WI38 (cell line): ENCODE results near the gene CRELD2.
"Not testable (repeated sequence)": the region's sequence is repeated elsewhere in the genome, so short reads cannot be mapped to it uniquely, and the experiment has no call there.

Experiments used
- H3K4me3 ChIP-seq: 2 replicates; pipeline ENCODE4 v1.5.1; 2011; ENCODE audit warnings: low read depth, mild to moderate bottlenecking, control low read depth, low read length
- CTCF ChIP-seq: IDR thresholded peaks from 2 replicates; pipeline ENCODE4 v1.5.1; 2012; ENCODE audit warnings: low read depth, mild to moderate bottlenecking, control low read depth, low read length

Gene CRELD2

DNA sequence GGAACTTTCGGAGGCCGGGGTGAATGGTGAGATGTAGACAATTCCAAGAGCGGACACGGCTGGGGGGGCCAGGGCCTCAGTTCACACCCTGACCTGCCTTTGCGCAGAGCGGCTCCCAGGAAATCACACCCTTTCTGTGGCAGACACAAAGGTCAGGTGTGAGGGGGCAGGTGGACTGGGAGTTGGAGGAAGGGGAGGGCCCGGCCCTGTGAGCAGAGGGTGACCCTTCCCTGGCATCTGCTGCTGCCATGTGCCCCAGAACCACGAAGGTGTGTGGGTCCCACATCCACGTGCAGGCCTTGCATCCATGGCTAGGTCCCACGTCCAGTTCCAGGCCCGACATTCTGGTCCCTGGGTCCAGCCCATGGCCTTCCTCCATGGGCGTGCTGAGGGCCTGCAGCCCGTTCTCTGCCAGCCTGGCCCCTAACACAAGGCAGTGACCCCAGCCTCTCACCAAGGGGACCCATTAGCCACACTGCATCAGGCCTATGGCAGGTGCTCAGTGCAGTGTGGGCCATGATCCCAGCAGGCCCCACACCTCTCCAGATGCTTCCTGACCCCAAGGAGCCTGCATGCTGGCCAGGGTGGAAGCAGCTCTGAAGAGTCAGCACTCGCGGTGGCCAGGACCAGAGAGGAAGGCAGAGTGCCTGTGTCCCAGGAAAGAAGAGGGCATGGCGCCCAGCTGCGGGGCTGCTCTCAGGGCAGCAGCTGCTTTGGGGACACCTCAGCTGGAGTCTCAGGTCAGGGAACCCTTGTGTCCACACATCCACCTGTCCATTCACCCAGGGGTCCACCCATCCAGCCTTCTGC lies 23.3 kb downstream of the CRELD2 start:
- H3K4me3 ChIP-seq, result no peak overlapping the region
- no peak for TF ChIP-seq CTCF

GRCh38 chr22:49942565-49943404 lies 24.4 kb downstream of the CRELD2 start:
- no peak for TF ChIP-seq CTCF
- no peak overlapping the region for H3K4me3 ChIP-seq

DNA sequence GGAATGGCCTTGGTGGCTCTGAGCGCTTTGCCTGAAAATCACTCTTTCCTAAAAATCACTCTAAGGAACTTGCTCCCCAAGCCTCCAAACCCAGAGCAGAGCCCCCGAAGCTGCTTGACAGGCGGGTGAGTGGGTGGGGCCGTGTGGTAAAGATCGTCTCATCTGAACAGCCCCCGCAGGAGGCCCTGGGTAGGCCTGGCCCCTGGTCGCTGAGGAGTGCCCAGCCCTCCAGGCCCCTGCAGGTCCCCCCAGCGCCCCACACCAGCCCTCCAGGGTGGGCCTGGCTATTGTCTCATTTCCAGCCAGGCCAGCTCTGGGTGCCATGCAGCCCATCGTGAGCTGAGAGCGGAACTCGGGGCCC lies 25.0 kb downstream of the CRELD2 start:
- H3K4me3 ChIP-seq, result no peak overlapping the region
- TF ChIP-seq CTCF, result no peak

DNA sequence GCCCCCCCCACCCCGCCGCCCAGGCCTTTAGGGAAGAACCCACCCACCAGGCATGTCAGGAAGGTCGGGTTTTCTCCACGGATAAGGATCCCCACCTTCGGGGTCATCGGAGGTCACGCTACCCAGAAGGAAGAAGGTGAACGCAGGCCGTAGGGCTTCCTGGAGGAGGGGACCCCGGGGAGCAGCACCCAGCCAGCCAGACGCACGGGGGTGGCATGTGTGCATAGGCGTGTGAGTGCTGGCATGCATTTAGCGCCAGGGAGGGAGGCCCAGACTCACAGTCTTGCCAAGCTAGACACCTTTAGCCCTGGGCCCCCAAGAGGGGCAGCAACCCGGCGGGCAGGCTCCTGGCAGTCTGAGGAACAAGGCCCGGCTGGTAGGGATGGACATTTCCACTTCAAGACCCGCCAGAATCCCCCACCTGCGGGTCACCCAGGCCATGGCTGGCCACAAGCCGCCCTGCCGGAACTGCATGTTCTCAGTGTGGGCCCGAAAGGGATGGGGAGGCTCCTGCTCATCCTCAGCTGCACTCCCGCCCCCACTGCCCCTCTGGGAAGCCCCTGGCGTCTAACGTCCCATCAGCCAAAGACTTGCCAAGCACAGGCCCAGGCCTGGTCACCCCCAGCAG lies 25.5 kb downstream of the CRELD2 start:
- no peak overlapping the region for H3K4me3 ChIP-seq

GRCh38 chr22:49944399-49944891 lies 26.0 kb downstream of the CRELD2 start:
- H3K4me3 ChIP-seq, result no peak overlapping the region
- no peak for TF ChIP-seq CTCF

More for the DNA sequence above, 25.5 kb downstream of the CRELD2 start:
- no peak for TF ChIP-seq CTCF

GRCh38 chr22:49945042-49945794 lies 26.8 kb downstream of the CRELD2 start:
- H3K4me3 ChIP-seq, result not testable (repeated sequence)

GRCh38 chr22:49946612-49947295 lies 28.3 kb downstream of the CRELD2 start:
- TF ChIP-seq CTCF, result no peak
- no peak overlapping the region for H3K4me3 ChIP-seq
